GM12878 (cell line): Measurements from ENCODE around the gene GARNL3. TPM values are rescaled to one million over a fixed set of nuclear protein-coding genes. Genes with fewer than 3 reads are reported as not detected.

Experiments used
- CBX3 ChIP-seq: fragments of 200-600 bp; sonication (generic); IDR thresholded peaks from 2 replicates; pipeline ENCODE4 v1.6.1; 2016; ENCODE audit warnings: low read depth, borderline replicate concordance
- EP300 ChIP-seq, 2 experiments: fragments of 150-350 bp in 1 of 2; IDR thresholded peaks; 2 replicates each; pipeline ENCODE4 v1.6.1; 2011 to 2012; ENCODE audit warnings: low read depth in 2 of 2, low read length in 2 of 2, borderline replicate concordance in 1 of 2, improper control_type of control experiment in 1 of 2, inconsistent platforms in 1 of 2; ENCODE audit not compliant: control insufficient read depth in 1 of 2
- FOXK2 ChIP-seq: fragments of 450-650 bp; IDR thresholded peaks from 2 replicates; pipeline ENCODE4 v1.6.1; 2017; ENCODE audit warnings: mild to moderate bottlenecking, moderate library complexity
- FOXM1 ChIP-seq: IDR thresholded peaks from 2 replicates; pipeline ENCODE4 v1.6.1; 2012; ENCODE audit warnings: low read depth, mild to moderate bottlenecking, inconsistent platforms, low read length, moderate library complexity
- GATAD2B ChIP-seq: fragments of 450-650 bp; conservative IDR thresholded peaks from 2 replicates; pipeline ENCODE4 v1.6.1; 2017; ENCODE audit warnings: low read depth, mild to moderate bottlenecking, moderate library complexity
- IKZF2 ChIP-seq, 2 experiments: fragments of 450-650 bp; IDR thresholded peaks; 2 replicates each; pipeline ENCODE4 v1.6.1; 2017; ENCODE audit warnings: mild to moderate bottlenecking in 2 of 2, moderate library complexity in 2 of 2
- IRF4 ChIP-seq: IDR thresholded peaks from 2 replicates; pipeline ENCODE4 v1.6.1; 2011; ENCODE audit warnings: low read depth, low read length
- JUND ChIP-seq: IDR thresholded peaks from 2 replicates; pipeline ENCODE4 v1.6.1; 2012; ENCODE audit warnings: low read depth, mild to moderate bottlenecking, low read length, improper control_type of control experiment, moderate library complexity
- MEF2B ChIP-seq: fragments of 450-650 bp; IDR thresholded peaks from 2 replicates; pipeline ENCODE4 v1.6.1; 2018; ENCODE audit warnings: mild to moderate bottlenecking, moderate library complexity; ENCODE audit not compliant: partially characterized antibody, poor library complexity, severe bottlenecking
- MTA3 ChIP-seq: IDR thresholded peaks from 2 replicates; pipeline ENCODE4 v1.6.1; 2012; ENCODE audit warnings: low read length, inconsistent platforms, borderline replicate concordance
- NRF1 ChIP-seq: conservative IDR thresholded peaks from 2 replicates; pipeline ENCODE4 v1.6.1; 2011; ENCODE audit warnings: mild to moderate bottlenecking, low read depth, low read length, improper control_type of control experiment
- polyA plus RNA-seq, 11 experiments: library from polyadenylated mRNA; depleted of rRNA in 4 of 11; unstranded in 6 of 11; stranded (reverse) in 5 of 11; fragments of >200 nt; fragmentation: Nextera tagmentation in 4 of 11; fragmentation: Illumina TruSeq in 1 of 11; extraction: Ambion mirVana in 4 of 11; extraction: Trizol in 1 of 11; gene quantifications; 1 replicate in 1 of 11; 2 replicates in 10 of 11; pipeline versions ENCODE4 v1.2.1 to v1.2.3, GENCODE V29; 2011 to 2016; ENCODE audit warnings: inconsistent platforms in 2 of 11, missing spikeins in 2 of 11, low read depth in 1 of 11
- total RNA-seq, 4 experiments: library from RNA; depleted of rRNA in 3 of 4; stranded (reverse); fragments of >200 nt in 3 of 4; fragmentation: Illumina TruSeq in 1 of 4; extraction: Trizol in 1 of 4; gene quantifications; 2 replicates each; pipeline versions ENCODE4 v1.2.1 to v1.2.3, GENCODE V29; 2013 to 2021
- TF ChIP-seq, protein P1 (sequence below): IDR thresholded peaks from 2 replicates; pipeline ENCODE4 v1.6.1; 2012; ENCODE audit warnings: low read length, inconsistent platforms
- TF ChIP-seq, protein P2 (sequence below): fragments of 450-650 bp; formaldehyde crosslinking; IDR thresholded peaks from 2 replicates; pipeline ENCODE4 v1.5.0; 2022; ENCODE audit warnings: mild to moderate bottlenecking, missing genetic modification characterization
- TF ChIP-seq, protein P3 (sequence below): IDR thresholded peaks from 2 replicates; pipeline ENCODE4 v1.6.1; 2012; ENCODE audit warnings: low read depth, low read length, improper control_type of control experiment
- TF ChIP-seq, protein P4 (sequence below), 3 experiments: IDR thresholded peaks in 2 of 3; conservative IDR thresholded peaks in 1 of 3; 2 replicates each; pipeline ENCODE4 v1.5.1; 2011; ENCODE audit warnings: low read depth in 3 of 3, low read length in 3 of 3, mild to moderate bottlenecking in 3 of 3, control low read depth in 2 of 3, moderate library complexity in 2 of 3, inconsistent platforms in 1 of 3, mixed read lengths in 1 of 3; ENCODE audit not compliant: control insufficient read depth in 2 of 3, insufficient read depth in 1 of 3; ENCODE audit errors: extremely low read depth in 1 of 3
- TF ChIP-seq, protein P5 (sequence below): IDR thresholded peaks from 2 replicates; pipeline ENCODE4 v1.6.1; 2011; ENCODE audit warnings: low read depth, low read length, improper control_type of control experiment, borderline replicate concordance
- TF ChIP-seq, protein P6 (sequence below): IDR thresholded peaks from 2 replicates; pipeline ENCODE4 v1.6.1; 2011; ENCODE audit warnings: borderline replicate concordance, low read depth, mild to moderate bottlenecking, moderate library complexity, mixed read lengths, low read length; ENCODE audit not compliant: insufficient read depth; ENCODE audit errors: extremely low read length

The GARNL3 gene
- total and polyA plus RNA-seq, 10 of the 15 experiments (the other 5 are each of a cell fraction or from before 2014, with no cell fraction given): 0.89 to 13.2 (median 6.3) TPM

DNA sequence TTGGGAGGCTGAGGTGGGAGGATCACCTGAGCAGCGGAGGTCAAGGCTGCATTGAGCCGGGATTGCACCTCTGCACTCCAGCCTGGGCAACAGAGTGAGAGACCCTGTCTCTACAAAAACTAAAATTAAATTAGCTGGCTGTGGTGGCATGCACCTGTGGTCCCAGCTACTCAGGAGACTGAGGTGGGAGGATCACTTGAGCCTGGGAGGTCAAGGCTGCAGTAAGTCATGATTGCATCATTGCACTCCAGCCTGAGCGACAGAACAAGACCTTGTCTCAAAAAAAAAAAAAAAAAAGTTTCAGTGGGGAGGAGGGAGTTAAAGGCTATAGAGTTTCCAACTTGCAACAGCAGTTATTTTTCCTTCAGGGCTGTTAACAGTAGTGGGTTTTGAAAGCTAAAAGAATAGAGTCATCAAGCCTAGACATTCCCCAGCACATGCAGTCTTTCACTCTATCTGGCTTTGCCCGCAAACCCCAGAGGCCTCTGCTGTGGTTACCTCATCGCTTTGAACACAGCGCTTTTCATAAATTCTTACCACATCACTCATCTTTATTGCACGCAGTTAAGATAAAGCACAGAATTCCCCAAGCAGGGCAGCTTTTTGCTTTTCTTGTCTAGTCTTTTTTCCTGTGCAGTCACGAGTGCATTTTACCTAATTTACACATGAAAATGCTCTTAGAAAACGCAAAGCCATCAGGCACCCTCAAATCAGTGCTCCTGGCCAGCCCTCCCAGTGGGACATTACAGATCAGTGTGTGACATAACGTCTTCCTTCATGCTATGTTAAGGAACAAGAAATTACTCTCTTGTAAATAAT, 123.7 kb downstream of the GARNL3 start (continued):
- TF ChIP-seq, protein P1, sequence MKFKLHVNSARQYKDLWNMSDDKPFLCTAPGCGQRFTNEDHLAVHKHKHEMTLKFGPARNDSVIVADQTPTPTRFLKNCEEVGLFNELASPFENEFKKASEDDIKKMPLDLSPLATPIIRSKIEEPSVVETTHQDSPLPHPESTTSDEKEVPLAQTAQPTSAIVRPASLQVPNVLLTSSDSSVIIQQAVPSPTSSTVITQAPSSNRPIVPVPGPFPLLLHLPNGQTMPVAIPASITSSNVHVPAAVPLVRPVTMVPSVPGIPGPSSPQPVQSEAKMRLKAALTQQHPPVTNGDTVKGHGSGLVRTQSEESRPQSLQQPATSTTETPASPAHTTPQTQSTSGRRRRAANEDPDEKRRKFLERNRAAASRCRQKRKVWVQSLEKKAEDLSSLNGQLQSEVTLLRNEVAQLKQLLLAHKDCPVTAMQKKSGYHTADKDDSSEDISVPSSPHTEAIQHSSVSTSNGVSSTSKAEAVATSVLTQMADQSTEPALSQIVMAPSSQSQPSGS: peak; percentile 96
- TF ChIP-seq, protein P2, sequence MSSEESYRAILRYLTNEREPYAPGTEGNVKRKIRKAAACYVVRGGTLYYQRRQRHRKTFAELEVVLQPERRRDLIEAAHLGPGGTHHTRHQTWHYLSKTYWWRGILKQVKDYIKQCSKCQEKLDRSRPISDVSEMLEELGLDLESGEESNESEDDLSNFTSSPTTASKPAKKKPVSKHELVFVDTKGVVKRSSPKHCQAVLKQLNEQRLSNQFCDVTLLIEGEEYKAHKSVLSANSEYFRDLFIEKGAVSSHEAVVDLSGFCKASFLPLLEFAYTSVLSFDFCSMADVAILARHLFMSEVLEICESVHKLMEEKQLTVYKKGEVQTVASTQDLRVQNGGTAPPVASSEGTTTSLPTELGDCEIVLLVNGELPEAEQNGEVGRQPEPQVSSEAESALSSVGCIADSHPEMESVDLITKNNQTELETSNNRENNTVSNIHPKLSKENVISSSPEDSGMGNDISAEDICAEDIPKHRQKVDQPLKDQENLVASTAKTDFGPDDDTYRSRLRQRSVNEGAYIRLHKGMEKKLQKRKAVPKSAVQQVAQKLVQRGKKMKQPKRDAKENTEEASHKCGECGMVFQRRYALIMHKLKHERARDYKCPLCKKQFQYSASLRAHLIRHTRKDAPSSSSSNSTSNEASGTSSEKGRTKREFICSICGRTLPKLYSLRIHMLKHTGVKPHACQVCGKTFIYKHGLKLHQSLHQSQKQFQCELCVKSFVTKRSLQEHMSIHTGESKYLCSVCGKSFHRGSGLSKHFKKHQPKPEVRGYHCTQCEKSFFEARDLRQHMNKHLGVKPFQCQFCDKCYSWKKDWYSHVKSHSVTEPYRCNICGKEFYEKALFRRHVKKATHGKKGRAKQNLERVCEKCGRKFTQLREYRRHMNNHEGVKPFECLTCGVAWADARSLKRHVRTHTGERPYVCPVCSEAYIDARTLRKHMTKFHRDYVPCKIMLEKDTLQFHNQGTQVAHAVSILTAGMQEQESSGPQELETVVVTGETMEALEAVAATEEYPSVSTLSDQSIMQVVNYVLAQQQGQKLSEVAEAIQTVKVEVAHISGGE (CRISPR knock-in tag): no peak
- TF ChIP-seq GATAD2B (no peak), FOXM1 (peak; percentile 96), CBX3 (no peak), MTA3 (peak; percentile 80; the same call in 1 of the 2 replicates), IKZF2 (IDR thresholded peaks at IDR 0.05) (peak; percentile 97 to 98), IRF4 (peak; percentile 59; the same call in 1 of the 2 replicates), MEF2B (peak; percentile 92), JUND (peak; percentile 51; the same call in 1 of the 2 replicates), EP300 (IDR thresholded peaks at IDR 0.05; ENCODE audit: borderline replicate concordance in 1 of 2, control insufficient read depth in 1 of 2, low read depth in 2 of 2, low read length in 2 of 2) (peak; percentile 84 to 95), NRF1 (no peak), FOXK2 (no peak)
- TF ChIP-seq, protein P3, sequence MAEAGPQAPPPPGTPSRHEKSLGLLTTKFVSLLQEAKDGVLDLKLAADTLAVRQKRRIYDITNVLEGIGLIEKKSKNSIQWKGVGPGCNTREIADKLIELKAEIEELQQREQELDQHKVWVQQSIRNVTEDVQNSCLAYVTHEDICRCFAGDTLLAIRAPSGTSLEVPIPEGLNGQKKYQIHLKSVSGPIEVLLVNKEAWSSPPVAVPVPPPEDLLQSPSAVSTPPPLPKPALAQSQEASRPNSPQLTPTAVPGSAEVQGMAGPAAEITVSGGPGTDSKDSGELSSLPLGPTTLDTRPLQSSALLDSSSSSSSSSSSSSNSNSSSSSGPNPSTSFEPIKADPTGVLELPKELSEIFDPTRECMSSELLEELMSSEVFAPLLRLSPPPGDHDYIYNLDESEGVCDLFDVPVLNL: no peak
- TF ChIP-seq, protein P4, sequence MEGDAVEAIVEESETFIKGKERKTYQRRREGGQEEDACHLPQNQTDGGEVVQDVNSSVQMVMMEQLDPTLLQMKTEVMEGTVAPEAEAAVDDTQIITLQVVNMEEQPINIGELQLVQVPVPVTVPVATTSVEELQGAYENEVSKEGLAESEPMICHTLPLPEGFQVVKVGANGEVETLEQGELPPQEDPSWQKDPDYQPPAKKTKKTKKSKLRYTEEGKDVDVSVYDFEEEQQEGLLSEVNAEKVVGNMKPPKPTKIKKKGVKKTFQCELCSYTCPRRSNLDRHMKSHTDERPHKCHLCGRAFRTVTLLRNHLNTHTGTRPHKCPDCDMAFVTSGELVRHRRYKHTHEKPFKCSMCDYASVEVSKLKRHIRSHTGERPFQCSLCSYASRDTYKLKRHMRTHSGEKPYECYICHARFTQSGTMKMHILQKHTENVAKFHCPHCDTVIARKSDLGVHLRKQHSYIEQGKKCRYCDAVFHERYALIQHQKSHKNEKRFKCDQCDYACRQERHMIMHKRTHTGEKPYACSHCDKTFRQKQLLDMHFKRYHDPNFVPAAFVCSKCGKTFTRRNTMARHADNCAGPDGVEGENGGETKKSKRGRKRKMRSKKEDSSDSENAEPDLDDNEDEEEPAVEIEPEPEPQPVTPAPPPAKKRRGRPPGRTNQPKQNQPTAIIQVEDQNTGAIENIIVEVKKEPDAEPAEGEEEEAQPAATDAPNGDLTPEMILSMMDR (IDR thresholded peaks at IDR 0.05 in 2 of 3, conservative IDR thresholded peaks at IDR 0.05 in 1 of 3; ENCODE audit: control insufficient read depth in 2 of 3, extremely low read depth in 1 of 3, insufficient read depth in 1 of 3, low read depth in 3 of 3, low read length in 3 of 3): no peak
- TF ChIP-seq, protein P5, sequence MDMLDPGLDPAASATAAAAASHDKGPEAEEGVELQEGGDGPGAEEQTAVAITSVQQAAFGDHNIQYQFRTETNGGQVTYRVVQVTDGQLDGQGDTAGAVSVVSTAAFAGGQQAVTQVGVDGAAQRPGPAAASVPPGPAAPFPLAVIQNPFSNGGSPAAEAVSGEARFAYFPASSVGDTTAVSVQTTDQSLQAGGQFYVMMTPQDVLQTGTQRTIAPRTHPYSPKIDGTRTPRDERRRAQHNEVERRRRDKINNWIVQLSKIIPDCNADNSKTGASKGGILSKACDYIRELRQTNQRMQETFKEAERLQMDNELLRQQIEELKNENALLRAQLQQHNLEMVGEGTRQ: no peak; the same call in 1 of the 2 replicates
- TF ChIP-seq, protein P6, sequence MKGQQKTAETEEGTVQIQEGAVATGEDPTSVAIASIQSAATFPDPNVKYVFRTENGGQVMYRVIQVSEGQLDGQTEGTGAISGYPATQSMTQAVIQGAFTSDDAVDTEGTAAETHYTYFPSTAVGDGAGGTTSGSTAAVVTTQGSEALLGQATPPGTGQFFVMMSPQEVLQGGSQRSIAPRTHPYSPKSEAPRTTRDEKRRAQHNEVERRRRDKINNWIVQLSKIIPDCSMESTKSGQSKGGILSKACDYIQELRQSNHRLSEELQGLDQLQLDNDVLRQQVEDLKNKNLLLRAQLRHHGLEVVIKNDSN: no peak
